Amniotic epithelial cell (primary cell): ENCODE results near the gene OPHN1.
"Not testable (repeated sequence)": the region's sequence is repeated elsewhere in the genome, so short reads cannot be mapped to it uniquely, and the experiment has no call there.

Experiments
- DNase-seq: peaks from one replicate; pipeline ENCODE4 v3.0.0-alpha.2; 2010; ENCODE audit warnings: low read depth

Gene OPHN1

DNA sequence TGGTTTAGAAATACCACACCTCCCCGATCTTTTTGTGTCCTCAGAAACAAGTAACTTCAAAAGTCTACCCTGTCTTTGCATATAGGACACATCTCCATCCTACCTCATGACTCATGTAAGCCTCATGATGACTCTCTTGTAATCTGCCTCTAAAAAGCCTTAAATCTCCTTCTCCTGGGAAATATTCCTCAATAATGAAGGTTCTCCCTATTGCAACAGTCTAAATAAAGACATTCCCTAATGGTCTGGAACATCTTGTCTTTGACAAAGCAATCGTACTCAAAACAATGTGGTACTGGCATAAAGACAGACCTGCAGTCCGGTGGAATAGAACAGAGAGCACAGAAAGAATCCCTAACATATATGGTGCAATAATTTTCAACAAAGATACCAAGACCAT is 257.7 kb downstream of the OPHN1 start:
- DNase-seq, result peak; percentile 94

DNA sequence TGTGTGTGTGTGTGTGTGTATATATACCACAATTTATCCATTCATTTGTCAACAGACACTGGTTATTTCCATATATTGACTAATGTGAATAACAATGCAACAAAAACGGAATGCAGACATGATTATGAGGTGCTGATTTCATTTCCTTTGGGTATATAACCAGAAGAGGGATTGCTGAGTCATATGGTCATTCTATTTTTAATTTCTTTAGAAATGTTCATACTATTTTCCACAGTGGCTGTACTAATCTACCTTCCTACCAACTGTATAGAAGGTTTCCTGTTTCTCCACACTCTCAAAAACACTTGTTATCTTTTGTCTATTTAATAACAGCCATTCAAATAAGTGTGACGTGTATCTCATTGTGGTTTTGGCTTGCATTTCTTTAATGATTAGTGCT is 269.9 kb downstream of the OPHN1 start:
- DNase-seq, result peak; percentile 28

DNA sequence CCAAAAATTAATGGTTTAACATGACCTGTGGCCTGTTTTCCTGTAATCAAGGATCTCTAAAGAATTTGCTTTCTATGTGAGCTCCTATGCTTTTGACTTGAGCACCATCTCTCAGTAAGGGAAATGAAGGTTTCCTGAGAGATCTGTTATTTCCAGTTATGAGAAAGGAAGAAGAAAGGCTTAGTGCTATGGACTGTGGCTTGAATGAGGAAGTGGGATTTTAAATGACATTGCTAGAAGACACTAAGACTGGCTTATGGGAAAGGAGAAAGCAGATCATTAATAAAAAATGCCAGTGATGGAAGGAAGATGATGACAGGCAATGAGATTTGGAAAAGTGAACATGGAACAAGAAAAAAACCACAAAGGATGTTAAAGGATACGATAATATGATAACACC is 285.4 kb downstream of the OPHN1 start:
- no peak for DNase-seq

DNA sequence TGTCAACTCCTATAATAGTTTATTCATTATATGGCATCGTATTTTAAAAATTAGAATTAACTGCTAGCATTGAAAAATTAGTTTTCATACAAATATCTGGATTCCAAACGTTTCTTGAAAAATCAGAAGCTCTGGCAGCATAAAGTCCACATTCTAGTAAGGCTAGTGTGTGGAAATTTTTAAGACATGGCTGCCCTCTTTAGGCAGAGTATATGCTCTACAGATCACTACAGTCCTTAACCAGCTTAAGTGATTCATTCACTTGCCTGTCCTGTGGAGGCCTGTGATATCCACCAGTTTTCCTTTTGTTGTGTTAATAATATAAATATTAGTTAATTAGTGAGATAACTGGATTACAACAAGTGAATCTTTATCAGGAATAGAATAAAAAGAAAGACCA is 287.2 kb downstream of the OPHN1 start:
- peak; percentile 66 for DNase-seq

DNA sequence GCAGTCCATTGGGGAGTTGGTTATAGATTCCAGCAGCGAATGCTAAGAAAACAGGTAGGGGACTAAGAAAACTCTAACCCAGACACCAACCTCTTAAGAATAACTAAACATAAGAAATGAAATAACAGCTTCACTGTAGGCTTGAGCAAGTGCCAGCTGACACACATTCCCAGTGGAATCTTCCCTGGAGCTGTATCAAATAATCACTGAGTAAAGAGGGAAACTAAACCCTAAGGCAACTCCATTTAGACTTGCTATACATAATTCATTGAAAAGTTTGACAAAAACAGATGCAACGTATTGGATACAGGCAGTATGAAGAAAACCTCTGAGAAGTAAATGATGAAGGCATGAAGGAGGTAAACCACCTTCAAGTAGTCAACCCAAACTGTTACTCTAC is 293.5 kb downstream of the OPHN1 start:
- no peak for DNase-seq

DNA sequence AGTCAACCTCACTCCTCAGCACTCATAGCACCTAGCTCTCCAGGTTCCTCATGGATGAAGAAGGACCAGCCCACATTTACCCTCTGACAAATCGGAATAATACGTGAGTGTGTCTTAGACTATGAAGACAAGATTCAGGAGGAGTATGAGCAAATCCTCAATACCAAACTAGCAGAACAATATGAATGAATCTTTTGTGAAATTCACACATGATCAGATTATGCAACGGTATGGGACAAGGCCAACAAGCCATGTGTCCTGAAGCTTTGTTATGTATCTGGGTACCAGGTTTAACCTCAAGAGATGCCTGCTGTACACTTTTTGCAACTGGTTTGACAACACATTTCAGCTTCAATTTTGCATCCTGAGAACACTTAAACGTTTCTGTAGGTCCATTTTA is 300.1 kb downstream of the OPHN1 start:
- DNase-seq, result no peak

DNA sequence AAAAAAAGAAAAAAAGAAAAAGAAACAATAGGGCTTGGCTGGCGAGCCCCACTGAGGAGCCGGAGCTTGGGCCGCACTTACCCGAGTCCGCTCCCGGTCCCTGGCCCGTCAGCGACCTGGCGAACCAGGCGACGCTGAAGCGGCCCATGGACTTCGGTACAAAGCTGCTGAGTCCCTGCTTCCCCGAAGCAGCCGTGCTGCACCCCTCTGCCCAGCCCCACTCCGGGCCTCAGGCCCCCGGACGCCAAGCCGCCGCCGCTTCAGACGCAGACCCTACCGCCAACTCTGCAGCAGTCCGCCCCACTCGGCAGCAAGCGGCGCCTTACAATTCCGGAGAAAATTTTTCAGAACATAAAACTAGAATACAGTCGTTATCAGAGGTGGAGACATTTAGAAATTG is 300.5 kb downstream of the OPHN1 start:
- no peak for DNase-seq

DNA sequence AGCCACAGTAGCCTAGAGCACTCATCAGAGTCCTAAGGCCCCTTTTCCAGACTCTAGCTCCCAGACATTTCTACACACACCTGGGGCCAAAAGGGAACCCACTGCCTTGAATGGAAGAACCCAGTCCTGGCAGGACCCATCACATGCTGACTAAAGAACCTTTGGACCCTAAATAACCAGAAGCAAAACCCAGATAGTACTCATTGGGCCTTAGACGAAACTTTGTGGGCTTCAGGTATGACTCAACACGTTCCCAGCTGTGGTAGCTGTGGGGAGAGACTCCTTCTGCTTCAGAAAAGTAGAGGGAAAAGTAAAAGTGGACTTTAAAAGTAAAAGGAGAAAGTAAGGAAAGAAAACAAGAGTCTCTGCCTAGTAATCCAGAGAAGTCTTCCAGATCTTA is 311.5 kb downstream of the OPHN1 start:
- no peak for DNase-seq

DNA sequence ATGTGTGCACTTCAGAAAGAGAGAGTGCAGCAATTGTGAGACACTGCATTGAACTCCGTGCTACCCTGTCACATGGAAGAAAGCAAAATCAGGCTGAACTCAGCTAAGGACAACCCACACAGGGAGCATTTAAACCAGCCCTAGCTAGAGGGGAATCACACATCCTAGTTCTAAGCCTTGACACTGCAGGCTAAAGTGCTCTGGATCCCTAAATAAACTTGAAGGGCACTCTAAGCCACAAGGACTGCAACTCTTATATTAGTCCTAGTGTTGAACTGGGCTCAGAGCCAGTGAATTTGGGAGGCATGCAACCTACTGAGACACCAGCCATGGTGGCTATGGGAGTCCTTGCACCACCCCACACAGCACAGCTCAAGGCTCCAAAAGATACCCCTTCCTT is 311.9 kb downstream of the OPHN1 start:
- no peak for DNase-seq

DNA sequence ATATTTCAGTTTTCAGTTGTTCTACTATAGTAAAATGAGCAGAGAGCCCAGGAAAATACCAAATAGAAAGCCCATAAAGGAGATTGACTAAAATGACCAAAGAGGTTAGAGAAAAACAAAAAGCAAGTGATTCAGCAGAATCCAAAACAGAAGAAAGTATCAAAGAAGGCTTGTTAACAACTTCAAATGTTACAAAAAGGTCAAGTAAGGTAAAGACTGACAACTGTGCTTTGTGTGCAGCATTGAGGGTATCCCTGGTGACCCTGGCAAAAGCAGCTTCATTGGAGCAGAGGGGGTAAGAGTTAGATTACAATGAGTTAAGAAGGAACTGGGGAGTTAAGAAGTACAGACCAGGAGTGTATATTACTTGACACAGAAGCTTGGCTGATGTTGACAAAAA is 317.9 kb downstream of the OPHN1 start:
- DNase-seq, result no peak

DNA sequence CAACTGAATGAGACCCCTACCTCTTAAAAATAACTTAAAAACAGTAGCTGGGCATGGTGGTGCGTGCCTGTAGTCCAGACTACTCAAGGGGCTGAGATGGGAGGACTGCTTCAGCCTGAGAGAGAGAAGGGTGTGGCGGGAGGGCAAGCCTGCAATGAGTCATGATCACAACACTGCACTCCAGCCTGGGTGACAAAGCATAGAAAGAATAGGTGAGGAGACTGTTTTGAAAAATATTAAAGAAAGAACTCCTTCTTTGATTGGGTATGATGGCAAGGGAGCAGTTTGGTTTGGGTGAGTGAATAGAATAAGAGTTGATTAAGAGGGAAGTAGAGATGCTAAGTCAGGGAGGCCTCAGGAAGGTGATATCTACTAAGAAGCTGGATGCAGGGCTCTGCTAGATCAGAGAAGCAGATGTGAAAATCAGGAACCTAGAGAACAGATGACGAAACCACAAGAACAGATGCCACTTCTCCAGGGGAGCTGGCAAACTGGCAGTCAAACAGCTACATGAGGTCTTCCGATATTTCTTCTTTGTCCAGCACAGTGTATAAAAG is 318.6 kb downstream of the OPHN1 start:
- peak; percentile 2 for DNase-seq

DNA sequence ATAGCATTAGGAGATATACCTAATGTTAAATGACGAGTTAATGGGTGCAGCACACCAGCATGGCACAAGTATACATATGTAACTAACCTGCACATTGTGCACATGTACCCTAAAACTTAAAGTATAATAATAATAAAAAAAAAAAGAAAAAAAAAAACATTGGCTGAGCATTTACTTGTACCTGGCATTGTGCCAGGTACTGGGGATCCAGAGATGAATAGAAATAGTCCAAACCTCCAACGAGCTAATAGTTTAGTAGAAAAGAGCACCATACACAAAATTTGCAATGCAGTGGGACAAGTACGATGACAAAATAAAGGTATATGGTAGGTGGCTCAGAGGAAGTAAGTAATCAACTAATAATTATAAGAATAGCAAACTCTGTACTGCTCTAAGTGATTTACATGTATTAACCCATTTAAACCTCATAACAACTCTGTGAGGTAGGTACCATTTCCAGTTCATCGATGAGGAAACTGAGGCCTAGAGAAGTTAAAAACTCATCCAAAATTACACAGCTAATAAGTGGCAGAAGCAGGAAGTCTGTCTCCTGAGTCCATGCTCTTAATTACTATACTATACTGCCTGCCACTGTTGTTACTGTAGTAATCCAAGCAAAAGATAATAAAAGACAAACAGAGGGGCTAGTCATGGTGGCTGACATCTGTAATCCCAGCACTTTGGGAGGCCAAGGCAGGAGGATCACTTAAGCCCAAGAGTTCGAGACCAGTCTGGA is 319.3 kb downstream of the OPHN1 start:
- no peak for DNase-seq

DNA sequence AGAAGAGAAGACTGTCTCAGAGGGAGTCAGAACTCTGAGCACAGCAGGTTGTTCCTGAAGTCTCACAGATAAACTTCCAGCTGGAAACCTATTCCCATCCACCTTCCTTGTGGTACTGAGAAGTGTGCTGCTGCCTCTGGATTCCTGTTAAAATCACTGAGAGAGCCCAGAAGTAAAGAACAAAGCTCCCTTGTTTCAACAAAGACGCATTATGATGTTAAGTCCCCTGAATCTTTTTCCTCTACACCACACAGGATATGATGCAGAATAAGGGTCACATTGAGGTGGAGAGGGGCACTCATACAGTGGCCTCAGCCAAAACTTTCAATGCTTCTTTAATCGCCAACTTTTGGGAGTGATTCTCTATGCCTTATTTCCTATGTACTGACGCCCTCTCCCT is 321.0 kb downstream of the OPHN1 start:
- DNase-seq, result no peak

DNA sequence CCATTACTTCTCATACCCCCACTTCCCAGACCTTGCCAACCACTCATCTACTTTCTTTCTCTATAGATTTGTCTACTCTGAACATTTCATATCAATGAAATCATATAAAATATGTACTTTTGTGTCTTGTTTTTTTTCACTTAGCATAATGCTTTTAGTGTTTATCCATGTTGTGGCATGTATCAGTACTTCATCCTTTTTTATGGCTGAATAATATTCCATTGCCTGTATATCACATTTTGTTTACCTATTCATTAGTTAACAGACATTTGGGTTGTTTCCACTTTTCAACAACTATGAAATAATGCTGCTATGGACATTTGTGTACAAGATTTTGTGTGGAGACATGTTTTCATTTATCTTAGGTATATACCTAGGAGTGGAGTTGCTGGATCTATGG is 324.1 kb downstream of the OPHN1 start:
- no peak for DNase-seq

DNA sequence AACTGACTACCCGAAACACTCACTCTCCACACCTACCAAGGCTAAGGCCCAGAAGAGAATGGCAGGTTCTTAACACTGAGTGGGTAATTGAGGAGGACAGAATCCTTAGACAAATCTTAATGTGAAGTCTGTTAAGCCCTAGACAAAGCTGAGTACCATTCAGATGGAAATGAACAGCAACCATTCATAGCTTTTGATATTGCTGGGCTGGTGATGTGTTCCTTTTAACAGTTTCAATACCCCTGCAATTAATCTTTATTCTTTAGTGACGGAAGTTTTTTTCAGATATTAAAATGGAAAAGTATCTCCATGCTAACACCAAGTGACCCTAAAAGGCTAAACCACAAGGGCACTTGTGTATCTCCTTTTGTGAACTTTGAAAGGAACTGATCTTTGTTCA is 334.9 kb downstream of the OPHN1 start:
- DNase-seq, result no peak

DNA sequence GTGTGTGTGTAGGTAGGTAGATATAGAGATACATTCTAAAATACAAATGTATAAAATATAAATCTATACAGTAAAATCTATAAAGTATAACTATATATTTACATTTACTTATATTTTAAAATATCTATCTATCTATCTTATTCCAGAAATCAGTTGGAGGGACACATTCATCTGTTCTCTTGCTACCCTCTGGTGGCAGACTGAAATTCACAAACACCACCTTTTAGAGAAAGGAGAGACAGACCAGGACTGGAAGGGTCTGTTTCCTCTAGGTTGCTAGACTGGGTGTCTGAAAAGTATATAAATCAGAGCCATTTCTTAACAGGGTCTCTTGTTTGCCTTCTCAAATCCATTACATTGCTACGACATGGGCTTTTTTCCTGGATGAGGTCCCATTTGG is 343.0 kb downstream of the OPHN1 start:
- no peak for DNase-seq

DNA sequence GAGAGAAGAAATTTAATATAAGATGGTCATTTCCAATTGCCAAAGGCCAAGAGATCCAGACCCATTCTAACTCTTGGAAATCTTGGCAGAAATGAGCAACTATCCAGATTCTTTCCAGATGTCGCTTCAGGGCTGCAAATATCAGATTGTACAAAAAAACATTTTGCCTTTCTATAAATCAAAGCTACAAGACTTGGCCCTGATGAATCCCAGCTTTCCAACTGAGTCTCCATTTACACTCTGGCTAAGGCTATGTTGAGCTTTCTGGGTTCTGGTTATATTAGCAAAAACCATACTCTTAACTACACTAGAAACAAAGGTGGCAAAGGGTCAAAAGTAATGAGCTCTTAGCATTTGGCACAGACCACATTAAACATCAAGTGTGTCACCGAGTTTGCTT is 345.8 kb downstream of the OPHN1 start:
- no peak for DNase-seq

DNA sequence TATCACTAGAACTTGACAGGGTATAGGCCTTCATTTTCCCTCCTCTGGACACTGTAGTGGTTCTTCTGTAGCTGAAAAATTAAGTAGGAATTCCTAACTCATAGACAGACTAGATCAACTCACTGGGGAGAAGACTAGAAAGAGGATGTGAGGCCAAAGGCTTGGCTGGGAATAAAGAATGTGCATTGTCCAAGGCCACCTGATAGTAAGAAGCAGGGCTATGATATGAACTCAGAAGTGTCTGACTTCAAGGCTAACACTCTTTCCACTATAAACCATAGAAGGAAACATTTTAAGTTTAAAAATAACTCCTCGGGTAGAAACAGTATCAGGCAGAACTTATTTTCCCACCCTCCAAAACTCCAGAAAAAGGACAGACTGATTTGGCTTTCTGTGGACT is 346.6 kb downstream of the OPHN1 start:
- no peak for DNase-seq

DNA sequence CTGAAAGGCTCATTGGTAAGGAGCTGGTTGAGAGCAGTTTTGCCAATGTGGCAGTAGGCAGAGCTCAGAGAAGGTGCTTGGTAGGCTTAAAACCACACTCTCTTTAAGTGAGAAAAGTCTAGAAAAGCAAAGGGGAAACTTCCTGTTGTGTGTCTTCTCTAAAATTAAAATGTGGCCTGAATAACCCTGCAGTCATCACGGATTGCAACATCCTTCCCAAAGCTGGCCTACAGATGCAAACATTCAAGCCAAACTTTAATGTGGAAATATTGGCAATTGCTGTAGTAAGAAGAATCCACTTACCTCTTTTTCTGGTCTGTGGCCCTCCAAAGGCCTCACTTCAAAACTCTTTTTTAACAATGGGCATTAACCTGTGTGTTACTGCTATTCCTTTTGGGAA is 348.5 kb downstream of the OPHN1 start:
- peak; percentile 53 for DNase-seq

DNA sequence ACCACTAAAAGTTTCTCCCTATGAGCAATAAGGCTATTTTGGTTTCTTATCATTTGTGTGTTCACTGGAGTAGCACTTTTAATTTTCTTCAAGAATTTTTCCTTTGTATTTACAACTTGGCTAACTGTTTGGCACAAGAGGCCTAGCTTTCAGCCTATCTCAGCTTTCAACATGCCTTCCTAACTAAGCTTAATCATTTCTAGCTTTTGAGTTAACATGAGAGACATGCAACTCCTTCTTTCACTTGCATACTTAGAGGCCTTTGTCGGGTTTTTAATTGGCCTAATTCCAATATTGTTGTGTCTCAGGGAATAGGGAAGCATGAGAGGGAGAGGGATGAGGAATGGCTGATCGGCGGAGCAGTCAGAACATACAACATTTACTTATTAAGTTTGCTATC is 349.8 kb downstream of the OPHN1 start:
- DNase-seq, result peak; percentile 58

DNA sequence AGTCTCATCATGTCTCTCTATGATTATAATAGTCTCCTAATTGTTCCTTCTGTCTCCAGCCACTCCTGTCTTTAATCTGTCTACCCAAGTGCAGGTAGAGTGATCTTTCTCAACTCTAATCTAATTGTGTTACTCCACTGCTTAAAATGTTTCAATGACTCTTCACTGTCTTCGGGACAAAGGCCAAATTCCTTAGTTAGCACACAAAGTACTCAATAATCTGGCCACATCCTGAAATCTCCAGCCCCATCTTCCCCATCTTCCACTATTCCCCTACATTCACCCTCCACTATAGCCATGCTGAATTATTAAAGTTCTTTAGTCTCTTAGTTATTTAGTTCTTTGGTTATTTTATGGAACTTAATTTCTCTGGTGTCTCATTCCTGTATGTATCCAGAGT is 353.3 kb downstream of the OPHN1 start:
- DNase-seq, result peak; percentile 3

DNA sequence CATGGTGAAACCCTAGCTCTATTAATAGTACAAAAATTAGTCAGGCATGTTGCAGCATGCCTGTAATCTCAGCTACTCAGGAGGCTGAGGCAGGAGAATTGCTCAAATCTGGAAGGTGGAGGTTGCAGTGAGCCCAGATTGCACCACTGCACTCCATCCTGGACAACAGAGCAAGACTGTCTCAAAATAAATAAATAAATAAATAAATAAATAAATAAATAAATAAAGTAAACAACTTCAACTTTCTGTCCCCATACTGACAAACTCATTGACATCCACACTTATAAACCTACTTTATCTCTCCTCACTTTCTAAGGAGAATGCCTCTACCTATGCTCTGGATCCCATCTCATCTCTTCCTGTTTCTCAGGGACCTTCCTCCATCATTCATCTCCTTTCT is 354.5 kb downstream of the OPHN1 start:
- not testable (repeated sequence) for DNase-seq

DNA sequence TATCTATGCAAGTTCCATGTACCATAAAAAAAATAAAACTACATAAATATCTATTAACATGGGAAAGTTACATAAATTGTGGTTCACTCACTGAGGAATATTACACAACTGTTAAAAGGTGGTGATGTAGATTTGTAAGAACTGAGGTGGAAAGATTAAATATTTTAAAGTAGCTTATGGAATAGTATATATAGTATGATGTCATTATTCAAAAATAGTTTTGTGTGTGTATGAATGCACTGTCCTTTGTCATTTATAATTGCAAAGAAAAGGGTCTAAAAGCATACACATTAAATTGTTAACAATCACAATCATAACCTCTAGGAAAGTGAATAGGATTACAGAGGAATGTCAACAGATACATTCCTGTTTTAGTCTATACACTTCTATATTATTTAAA is 355.9 kb downstream of the OPHN1 start:
- no peak for DNase-seq

DNA sequence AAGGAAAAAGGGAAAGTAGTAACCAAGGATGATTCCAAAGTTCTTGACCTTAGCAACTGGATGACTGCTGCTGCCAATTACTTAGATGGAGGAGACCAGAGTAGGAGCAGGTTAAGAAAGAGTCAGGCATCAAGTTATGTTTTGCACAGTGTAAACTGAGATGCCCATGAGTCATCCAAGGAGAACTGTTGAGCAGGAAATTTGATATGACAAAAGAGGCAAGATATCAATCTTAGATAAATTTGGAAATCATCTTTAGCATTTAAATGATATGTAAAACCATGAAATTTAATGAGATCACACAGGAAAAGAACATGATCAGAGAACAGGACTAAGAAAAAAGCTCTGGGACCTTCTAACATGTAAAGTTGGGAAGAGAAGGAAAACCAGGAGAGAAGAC is 361.3 kb downstream of the OPHN1 start:
- DNase-seq, result peak; percentile 28
